NCI-H1417 treated with DMSO at 0.1 percent for 48 hours (cell line): ENCODE results near the gene IGSF9.

ENCODE experiments used
- DNase-seq: peaks from one replicate; lab custom pipeline; 2025; lab: John Stamatoyannopoulos, UW

Gene IGSF9

GRCh38 chr1:159946242-159947187 lies 1.1 kb upstream of the IGSF9 start:
- no peak for DNase-seq

GRCh38 chr1:159944623-159945455 lies 574 bp downstream of the IGSF9 start:
- no peak for DNase-seq

GRCh38 chr1:159943908-159944622 lies 1.3 kb downstream of the IGSF9 start:
- DNase-seq, result no peak

GRCh38 chr1:159943278-159943640 lies 2.2 kb downstream of the IGSF9 start:
- no peak for DNase-seq

DNA sequence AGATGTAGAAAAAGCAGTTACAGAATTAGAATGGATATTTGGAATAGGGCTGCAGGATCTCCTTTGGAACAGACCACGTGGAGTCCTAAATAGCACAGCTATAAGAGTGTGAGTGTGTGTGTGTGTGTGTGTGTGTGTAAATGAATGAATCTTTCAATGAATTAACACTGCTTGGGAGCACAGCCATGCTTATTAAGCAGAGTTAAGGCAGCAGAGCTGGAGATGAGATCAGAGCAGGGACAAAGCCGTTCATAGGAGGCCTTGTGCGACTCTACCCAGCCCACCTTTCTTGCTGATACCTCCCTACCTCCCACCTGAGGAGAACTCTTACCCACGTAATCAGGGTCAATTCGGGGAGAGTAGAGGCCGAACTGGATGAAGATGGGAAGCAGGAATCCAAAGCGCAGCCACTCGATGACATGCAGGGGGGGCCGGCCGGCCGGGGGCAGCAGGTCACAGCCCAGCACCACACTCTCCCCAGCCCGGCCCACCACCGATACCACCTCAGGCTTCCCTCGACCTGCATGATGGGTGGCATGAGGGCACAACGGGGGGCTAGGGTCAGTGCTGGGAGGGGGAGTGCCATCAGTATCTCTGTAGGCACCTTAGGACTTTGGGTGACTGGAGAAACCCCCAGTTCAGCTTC lies 2.7 kb downstream of the IGSF9 start:
- DNase-seq, result no peak

- DNase-seq, result peak; percentile 17
These were observed 3.5 kb downstream of the IGSF9 start for GRCh38 chr1:159941591-159942560.

DNA sequence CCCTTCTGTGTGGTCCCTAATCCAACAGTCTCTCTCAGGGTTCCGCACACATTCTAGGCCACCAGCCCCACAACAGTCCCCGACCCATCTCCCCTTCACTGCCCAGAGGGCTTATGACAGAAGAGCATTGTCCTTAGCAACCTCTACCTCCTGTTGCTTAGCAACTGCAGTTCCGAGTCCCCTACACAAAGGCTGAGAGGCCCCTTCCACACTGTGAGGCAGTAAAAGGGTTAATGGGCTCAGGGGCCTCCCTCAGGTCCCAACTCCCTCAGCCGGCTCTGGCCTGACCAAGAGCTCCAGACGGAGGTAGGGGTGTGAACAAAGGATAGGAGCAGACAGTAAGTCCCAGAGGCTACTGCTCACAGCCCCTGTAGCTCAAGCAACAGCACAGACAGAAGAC lies 4.3 kb downstream of the IGSF9 start:
- DNase-seq, result peak; percentile 15

- no peak for DNase-seq
These were observed 5.3 kb downstream of the IGSF9 start for GRCh38 chr1:159940006-159940620.

- DNase-seq, result no peak
These were observed 5.8 kb downstream of the IGSF9 start for GRCh38 chr1:159939678-159940002.

- DNase-seq, result no peak
These were observed 6.3 kb downstream of the IGSF9 start for GRCh38 chr1:159938905-159939677.

DNA sequence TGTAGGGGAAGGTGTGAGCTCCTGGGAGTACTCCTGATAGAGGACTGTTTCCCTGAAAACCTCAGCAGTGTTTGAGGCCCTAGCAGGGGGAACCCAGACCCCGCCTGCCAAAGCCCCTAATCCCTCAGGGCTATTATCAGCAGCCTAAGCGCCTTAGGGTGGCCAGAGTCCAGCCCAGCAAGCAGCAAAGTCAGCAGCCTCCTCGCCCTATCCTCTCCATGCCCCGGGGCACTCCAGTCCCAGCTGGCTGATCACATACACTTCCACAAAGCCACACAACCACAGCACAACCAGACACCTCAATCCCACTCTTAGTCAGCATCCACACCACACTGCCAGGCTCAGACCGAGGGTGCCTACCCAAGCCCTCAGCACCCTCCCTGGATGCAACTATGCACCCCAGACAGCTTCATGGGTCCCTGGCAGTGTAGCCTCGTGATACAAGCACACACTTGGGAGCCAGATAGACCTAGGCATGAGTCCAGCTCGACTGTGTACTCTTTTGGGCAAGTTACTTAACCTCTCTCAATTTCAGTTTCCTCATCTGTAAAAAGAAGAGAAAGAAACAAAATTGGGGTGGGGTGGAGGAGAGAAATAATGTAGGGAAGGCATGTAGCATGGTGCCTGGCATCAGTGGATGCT lies 7.1 kb downstream of the IGSF9 start:
- DNase-seq, result no peak

DNA sequence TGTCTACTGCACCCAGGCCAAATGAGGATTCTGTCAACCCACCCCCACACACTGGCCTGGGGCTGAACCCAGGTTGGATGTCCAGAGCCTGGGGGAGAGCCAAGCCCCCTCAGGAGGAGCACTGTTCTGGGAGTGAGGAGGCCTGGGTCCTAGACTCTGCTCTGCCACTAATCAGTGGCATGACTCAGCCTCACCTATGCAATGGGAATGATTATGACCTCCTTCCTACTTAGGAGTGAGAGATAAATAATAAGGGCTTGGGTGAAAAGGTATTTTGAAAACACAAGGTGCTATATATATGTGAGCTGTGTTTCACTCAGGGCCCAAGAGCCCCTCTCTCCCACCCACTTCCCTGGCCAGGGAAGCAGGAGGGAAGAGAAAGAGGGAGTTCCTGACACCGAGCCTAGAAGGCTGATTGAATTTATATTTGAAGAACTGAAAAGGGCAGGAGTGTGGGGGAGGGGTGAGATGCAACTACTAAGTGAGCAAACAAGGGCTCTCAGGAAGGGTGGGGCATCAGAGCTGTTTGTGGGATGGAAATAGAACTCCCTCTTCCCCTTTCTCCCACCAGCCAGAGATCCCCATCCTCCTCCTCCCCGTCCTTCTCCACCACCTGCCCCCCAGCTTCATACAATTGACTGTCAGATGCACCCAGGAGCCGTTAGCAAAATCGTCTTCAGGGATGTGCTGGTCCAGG lies 8.2 kb downstream of the IGSF9 start:
- DNase-seq, result peak; percentile 11

GRCh38 chr1:159936273-159936904 lies 9.0 kb downstream of the IGSF9 start:
- peak; percentile 44 for DNase-seq

DNA sequence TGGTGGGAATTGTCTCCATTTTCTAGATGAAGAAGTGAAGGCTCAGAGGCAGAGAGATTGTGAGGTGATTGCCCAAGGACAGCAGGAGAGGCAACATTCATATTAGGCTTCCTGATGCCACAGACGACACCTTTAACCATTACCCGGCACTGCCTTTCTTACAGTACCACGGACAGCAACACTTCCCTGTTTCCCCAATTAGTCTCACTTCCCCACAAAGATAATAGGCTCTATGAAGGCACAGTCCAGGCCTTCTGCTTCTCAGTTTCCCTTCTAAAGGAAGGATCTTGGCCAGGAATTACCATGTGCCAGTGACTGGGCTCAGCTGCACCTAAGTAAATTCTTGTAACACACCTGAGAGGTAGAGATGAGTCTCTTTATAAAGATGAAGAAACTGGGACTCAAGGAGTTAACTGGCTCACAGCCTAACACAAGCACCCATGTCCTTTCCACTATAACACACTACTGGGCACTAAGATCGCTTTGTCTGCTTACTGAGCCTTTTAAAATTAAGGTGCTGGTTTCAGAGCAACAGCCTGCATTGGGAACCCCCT lies 9.6 kb downstream of the IGSF9 start:
- no peak for DNase-seq

GRCh38 chr1:159935305-159935704 lies 10.1 kb downstream of the IGSF9 start:
- DNase-seq, result no peak

DNA sequence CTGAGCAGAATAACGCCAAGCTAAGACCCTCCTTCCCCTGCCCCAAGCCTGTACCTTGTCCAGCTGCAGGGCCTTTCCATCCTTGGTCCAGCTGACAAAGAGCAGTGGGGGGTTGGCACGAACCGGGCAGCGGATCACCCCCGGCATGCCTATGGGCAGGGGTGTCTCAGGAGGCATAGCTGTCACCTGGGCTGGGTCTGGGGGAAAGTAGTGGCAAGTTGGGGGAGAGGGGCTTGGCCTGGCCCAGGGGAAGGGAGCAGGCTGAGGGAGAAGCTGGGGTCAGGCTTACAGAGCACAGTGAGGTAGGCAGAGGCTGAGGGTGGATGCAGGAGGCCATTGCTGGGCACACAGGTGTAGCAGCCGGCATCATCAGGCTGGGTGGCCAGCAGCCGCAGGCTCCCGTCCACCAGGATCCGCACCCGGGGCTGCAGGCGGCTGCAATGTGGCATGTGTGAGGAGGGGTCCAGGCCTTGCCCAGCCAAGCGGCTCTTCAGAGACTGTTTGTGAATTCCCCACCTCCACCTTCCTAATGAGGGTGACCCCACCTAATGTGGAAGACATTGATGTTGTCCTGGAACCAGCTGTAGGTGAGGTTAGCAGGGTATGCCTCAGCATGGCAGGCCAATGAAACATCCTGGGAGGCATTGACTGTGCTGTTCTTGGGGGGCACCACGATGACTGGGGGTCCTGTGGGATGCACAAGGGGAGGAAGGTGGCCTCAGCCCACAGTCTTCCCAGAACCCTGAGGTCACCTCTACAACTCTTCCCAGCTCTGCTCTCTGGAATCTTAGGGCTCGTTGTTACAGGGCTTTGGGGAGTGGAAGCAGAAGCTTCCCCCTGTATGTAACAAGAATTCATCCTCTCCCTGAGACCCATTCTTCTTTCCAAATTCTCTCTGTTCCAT lies 11.0 kb downstream of the IGSF9 start:
- DNase-seq, result no peak

DNA sequence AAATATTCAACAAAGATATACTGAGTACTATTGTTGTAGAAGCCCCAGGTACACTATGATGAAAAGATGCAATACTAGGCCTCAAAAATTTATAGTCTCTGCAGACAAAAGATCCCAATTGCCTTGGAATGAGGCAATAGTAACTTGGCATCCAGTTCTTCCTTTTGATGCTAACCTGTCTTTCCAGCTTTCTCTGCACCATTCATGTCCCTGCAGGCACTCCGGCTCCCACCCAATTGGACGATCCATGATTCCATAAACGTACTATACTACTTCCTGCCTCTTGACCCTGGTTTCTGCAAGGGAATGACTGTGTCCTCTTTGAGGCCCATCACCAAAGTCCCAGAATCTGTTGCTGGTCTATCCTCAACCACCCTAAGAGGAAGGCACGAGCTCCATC lies 12.1 kb downstream of the IGSF9 start:
- DNase-seq, result no peak
